GM19193 (cell line): ENCODE measurements around the gene DNAJC5G.

Source experiments
- POLR2A ChIP-seq: IDR thresholded peaks from 4 replicates; pipeline ENCODE4 v1.6.1; 2011; ENCODE audit not compliant: insufficient read depth, insufficient read length; ENCODE audit errors: extremely low read depth

The DNAJC5G gene

DNA sequence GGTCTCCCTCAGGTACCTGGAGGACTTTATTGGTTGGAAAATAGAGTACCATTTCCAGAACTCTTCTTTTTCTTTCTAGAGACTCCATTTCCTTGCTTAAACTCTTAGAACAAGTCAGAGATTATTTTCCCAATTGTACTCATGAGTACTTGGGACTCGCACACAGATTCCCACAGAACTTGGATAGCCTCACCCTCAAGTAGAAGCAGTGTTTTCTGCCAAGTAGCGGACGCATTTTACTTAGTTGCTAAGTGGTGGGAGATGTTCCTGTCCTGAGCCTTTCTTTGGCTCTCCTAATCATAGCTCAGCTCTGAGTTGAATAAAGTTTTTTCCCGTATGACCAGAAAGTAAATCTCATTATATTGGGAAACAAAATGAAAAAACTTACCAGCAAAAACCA is 29.6 kb upstream of the DNAJC5G start:
- TF ChIP-seq POLR2A: no peak

DNA sequence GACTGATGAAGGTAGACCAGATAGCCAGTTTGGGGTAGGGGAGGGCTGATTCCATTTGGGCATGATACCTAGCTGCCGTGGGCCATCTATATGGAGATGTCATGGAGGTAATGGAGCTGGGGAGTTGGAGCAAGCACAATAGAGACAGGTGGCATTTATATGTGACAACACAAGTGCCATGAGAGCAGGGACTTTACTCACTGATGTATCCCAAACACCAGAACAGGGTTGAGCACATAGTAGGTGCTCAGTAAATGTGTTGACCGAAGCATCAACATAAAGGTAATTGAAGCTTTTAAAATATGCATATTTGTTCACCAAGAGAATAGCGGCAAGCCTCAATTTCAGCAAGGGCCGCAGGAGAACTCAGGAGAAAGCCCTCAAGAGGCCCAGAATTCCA is 27.3 kb upstream of the DNAJC5G start:
- TF ChIP-seq POLR2A: no peak

DNA sequence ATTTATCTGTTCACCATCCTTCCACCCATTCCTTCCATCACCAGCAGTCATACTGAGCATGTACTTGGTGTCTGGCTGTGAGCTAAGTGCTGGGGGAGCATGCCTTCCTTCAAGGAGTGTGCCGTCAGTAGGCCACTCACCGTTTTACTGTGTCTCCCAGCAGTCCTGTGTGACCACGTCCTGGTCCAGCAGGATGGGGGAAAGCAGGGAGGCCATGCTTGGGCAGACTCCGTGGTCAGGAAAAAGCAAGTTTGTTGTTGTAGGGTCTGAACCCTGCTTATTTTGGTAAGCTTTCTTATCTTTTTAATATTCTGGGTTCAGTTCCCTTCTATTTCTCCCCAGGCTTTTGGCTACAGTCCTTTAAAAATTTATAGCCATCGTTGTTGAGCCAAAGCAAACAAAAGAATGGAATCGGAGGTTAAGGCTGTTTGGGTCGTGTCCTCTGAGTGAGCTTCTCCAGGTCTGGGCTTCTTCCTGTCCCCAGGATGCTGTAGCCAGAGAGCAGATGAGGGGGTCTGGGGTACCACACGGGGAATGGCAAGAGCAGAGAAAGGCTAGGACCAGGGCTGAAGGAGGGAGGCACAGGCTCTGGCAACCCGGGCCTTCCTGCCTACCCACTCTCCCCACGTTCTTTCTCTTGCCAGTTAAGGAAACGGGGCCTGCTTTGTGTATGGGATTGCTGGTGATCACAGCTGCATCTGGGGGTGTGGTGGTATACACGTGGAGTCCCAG is 25.9 kb upstream of the DNAJC5G start:
- TF ChIP-seq POLR2A: no peak

- TF ChIP-seq POLR2A: no peak
Observed at GRCh38 chr2:27249891-27250651, 25.2 kb upstream of the DNAJC5G start.

DNA sequence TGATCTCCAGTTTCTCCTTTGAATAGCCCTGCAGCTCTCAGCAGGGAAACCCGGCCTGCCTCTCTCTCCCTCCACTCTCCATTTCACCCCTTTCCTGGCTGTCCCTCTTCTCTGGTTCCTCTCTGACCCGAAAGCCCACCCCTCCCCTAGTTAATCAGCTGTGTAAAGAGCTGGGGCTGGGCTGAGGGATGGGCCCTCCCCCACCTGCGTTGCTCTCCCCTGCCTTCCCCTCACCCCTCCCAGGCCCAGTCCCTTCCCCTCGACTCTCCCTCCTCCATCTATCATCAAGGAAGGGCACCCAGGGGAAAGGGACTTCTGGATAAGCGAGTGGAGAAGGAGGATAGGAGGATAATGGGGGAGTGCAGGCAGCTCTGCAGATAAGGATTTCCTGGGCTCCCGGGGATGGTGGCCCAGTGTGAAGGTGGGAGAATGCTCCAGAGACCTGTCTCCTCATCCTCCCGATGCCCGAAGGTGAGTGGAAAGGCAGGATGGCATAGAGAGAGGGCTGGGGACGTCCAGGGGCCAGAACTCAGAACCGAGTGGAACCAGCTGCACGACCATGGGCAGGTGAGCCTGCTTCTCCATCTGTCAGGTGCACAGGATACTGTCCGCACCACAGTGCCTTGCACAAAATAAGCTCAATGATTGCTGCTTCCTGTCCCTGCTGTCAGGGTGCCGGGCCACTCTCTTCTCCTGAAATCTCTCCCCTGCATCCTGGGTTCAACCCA is 24.4 kb upstream of the DNAJC5G start:
- no peak for TF ChIP-seq POLR2A

GRCh38 chr2:27251766-27252165 is 23.5 kb upstream of the DNAJC5G start:
- TF ChIP-seq POLR2A: no peak

DNA sequence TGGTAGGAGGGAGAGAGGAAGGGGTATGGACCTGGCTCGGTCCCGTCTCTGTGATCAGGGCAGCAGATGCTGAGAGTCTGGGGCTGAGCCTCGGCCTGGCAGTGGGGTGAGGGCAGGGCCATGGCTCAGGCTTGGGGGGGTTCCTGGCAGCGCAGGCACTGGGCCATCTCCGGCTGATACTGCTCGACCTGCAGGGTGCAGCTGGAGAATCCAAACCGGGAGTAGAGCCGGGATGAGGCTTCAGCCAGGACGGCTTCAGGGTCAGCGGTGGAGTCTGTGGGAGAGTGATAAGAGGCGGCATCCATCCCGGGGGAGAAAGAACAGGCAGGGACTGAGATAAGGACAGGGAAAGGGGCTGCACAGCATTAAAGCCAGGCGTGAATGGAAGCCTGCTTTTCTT is 20.0 kb upstream of the DNAJC5G start:
- no peak for TF ChIP-seq POLR2A

GRCh38 chr2:27255660-27256059 is 19.6 kb upstream of the DNAJC5G start:
- no peak for TF ChIP-seq POLR2A

- TF ChIP-seq POLR2A: no peak
Observed at GRCh38 chr2:27256855-27257454, 18.3 kb upstream of the DNAJC5G start.

DNA sequence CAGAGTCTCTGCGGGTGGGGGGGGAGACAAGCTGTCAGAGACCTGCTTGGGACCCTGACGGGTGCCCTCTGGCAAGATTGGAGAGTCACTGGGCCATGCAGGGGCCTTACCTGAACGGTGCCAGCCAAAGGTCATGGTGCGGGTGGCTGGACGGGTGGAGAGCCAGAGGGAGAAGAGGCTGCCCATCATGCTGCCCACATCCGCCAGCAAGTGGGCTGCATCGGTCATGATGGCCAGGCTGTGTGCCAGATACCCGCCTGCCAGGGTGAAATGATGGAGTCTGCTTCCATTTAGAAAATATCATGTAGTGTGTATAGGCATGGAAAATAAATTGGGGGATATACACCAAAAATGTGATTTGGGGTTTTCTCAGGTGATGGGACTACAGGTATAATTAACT is 17.2 kb upstream of the DNAJC5G start:
- TF ChIP-seq POLR2A: no peak

DNA sequence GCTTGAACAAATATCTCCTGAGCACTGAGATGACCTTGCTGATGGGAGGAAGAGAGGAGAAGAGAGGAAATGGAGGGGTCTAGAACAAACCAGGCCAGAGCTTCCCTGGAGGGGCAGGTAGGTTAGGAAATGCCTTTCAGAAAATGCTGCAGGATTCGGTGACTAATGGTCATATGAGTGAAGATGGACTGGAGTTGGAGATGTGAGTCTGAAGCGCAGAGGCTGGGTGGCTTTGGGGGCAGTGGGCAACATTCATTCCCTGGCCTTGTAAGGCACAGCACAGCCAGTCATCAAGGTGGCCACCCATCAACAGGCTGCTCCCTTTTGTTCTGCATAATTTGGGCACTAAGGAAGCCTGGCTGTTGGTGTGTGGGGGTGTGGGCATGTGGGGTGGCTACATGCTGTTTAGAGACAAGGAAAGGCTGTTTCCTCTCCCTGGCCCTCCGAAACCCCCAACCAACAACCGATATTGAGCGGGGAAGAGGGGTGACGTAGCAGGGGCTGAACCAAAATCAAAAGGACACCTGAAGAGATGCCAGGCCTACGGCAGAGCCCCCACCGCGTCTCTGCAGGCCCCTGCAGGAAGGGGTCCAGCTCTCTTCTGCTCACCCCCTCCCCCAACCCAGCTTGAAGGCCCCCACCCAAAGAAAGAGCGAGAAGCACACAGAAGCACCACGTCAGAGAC is 13.8 kb upstream of the DNAJC5G start:
- TF ChIP-seq POLR2A: no peak

DNA sequence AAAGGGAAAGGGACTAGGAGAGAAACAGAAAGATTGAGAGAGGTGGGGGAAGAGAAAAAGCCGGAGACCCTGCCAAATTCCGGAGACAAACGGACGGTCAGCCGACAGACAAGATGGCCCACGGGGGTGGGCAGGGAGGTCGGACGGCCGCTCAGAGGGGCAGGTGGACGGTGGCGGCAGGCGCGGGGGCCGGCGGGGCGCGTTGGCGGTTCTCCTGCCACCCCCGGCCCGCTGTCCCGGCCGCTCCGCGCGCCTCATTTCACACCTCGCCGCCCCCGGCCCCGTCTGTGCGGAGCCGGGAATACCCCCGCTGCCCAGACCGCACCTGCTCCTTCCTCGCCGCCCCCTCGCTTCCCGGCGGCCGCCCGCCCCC is 13.3 kb upstream of the DNAJC5G start:
- TF ChIP-seq POLR2A: no peak

DNA sequence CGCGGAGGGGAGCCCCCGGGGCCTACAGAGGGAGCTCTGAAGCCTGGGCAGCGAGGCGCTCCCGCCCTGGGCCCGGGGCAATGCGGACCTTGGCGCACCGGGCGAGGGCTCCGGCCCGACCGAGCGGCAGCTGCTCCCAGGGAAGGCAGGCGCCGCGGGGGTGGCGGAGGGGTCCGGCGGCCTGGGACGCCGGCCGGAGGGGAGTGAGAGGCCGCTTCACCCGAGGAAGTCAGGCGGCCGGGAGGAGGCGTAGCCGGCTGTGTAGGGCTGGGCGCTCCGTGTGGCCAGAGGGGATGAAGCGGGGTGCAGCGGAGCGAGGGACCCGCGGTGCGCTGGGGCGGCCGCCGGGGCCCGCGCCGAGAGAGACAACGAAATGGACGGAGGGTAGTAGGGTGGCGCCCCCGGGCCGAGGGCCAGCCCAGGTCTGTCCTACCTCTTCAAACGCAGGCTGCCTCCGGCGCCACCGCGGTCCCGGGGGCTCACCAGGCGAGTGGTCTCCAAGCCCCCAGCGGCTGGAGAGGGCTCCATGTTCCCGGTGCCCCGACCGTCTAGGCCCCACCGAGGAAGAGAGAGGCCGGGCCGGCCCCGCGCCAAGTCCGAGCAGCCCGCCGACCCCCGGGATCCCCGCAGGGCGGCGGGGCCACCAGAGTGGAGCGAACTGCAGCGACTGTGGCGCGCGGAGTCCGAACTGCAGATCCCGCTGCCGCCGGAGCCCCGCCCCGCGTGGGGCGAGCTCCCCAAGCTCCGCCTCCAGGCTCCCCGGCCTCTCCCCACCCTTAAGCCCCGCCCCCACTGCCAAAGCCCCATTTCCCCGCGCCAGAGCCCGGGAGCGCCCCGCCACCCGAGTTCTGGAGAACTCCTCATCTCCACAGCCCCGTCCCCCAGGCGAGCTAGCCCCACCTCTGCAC is 12.6 kb upstream of the DNAJC5G start, which contains the start of gene SLC30A3:
Gene SLC30A3 (minus strand): TSS at position 669 of the 908 bp plus-strand sequence. CDS start 141 bp downstream, at position 528.
- TF ChIP-seq POLR2A: no peak

- TF ChIP-seq POLR2A: no peak
Observed at GRCh38 chr2:27263287-27264252, 11.7 kb upstream of the DNAJC5G start.
